Measurements from ENCODE around the gene CHMP2A. TPM values are rescaled to one million over a fixed set of nuclear protein-coding genes. Genes with fewer than 3 reads are reported as not detected.

CHMP2A gene
- total and polyA plus RNA-seq, 10 of the 15 experiments (the other 5 are each of a cell fraction or from before 2014, with no cell fraction given): 69.5 to 172 (median 109) TPM

DNA sequence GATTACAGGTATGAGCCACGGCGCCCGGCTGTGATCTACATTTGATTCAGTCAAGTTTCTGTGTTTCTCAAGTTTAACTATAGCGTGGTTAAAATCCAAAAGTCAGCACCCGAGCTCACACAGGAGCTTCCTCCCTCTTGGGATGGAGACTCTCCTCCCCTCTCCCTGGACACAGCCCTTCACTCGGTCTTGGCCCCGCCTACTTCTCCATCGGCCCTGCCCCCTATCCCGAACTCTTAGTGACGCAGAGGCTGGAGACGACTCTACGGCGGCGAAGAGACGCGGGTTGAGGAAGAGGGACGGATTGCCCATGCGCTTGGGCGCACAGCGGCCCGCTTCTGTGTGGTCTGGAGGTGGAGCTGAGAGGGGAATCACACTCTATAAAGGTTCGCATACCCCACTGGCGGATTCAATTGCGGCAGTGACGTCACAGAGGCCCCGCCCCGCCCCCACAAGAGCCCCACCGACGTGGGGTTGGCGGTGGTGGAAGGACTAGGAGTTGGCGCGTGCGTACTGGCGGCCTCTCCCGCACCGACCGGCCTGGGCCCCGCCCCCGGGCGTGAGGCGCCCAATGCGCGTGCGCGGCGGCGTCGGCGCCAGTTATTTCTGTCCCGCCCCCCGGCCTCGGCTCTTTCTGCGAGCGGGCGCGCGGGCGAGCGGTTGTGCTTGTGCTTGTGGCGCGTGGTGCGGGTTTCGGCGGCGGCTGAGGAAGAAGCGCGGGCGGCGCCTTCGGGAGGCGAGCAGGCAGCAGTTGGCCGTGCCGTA lies 10.9 kb downstream of the CHMP2A start, which contains the start of gene TRIM28 (continued):
- TF ChIP-seq MXI1 (IDR thresholded peaks at IDR 0.05; ENCODE audit: low read depth, low read length): peak; percentile 20; the same call in 1 of the 2 replicates
- TF ChIP-seq ZBTB40 (IDR thresholded peaks at IDR 0.05; ENCODE audit: borderline replicate concordance): peak; percentile 5; the same call in 1 of the 2 replicates
- 0 out of 2 replicates have a peak, but pooled peaks have one; percentile 43 for TF ChIP-seq CHD1 (IDR thresholded peaks at IDR 0.05; ENCODE audit: low read depth, low read length)
- peak; percentile 53 for TF ChIP-seq MAX (IDR thresholded peaks at IDR 0.05; ENCODE audit: low read depth, low read length)
- peak; percentile 76 for TF ChIP-seq POU2F2 (IDR thresholded peaks at IDR 0.05; ENCODE audit: borderline replicate concordance, low read depth, low read length)
- TF ChIP-seq MTA3 (IDR thresholded peaks at IDR 0.05; ENCODE audit: borderline replicate concordance, low read length): no peak
- peak; percentile 81 for TF ChIP-seq CHD2 (IDR thresholded peaks at IDR 0.05; ENCODE audit: borderline replicate concordance, low read depth, low read length)
- TF ChIP-seq ZNF207 (IDR thresholded peaks at IDR 0.05; ENCODE audit: borderline replicate concordance): no peak; the same call in 1 of the 2 replicates
- peak; percentile 58; the same call in 1 of the 2 replicates for TF ChIP-seq EED (IDR thresholded peaks at IDR 0.05; ENCODE audit: low read depth)
- TF ChIP-seq MTA2 (IDR thresholded peaks at IDR 0.05; ENCODE audit: low read depth): peak; percentile 26; the same call in 1 of the 2 replicates
- TF ChIP-seq BACH1 (IDR thresholded peaks at IDR 0.05; ENCODE audit: borderline replicate concordance): peak; percentile 95
- TF ChIP-seq SMAD1 (IDR thresholded peaks at IDR 0.05; ENCODE audit: low read depth, partially characterized antibody): peak; percentile 65
- TF ChIP-seq KLF5 (IDR thresholded peaks at IDR 0.05; ENCODE audit: partially characterized antibody): peak; percentile 70
- TF ChIP-seq SMARCA5 (IDR thresholded peaks at IDR 0.05): peak; percentile 87
- TF ChIP-seq BHLHE40 (IDR thresholded peaks at IDR 0.05; ENCODE audit: borderline replicate concordance in 1 of 2, low read depth in 2 of 2, low read length in 1 of 2): 0 out of 4 replicates have a peak, but pooled peaks of 1 of the 2 experiments have one; percentile 65
- TF ChIP-seq PKNOX1 (IDR thresholded peaks at IDR 0.05): peak; percentile 45
- TF ChIP-seq, protein P1, sequence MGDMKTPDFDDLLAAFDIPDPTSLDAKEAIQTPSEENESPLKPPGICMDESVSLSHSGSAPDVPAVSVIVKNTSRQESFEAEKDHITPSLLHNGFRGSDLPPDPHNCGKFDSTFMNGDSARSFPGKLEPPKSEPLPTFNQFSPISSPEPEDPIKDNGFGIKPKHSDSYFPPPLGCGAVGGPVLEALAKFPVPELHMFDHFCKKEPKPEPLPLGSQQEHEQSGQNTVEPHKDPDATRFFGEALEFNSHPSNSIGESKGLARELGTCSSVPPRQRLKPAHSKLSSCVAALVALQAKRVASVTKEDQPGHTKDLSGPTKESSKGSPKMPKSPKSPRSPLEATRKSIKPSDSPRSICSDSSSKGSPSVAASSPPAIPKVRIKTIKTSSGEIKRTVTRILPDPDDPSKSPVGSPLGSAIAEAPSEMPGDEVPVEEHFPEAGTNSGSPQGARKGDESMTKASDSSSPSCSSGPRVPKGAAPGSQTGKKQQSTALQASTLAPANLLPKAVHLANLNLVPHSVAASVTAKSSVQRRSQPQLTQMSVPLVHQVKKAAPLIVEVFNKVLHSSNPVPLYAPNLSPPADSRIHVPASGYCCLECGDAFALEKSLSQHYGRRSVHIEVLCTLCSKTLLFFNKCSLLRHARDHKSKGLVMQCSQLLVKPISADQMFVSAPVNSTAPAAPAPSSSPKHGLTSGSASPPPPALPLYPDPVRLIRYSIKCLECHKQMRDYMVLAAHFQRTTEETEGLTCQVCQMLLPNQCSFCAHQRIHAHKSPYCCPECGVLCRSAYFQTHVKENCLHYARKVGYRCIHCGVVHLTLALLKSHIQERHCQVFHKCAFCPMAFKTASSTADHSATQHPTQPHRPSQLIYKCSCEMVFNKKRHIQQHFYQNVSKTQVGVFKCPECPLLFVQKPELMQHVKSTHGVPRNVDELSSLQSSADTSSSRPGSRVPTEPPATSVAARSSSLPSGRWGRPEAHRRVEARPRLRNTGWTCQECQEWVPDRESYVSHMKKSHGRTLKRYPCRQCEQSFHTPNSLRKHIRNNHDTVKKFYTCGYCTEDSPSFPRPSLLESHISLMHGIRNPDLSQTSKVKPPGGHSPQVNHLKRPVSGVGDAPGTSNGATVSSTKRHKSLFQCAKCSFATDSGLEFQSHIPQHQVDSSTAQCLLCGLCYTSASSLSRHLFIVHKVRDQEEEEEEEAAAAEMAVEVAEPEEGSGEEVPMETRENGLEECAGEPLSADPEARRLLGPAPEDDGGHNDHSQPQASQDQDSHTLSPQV (IDR thresholded peaks at IDR 0.05): 0 out of 2 replicates have a peak, but pooled peaks have one; percentile 27

Measured in GM12878 (cell line).